Measurements from ENCODE around the gene TAX1BP3. TPM values are rescaled to one million over a fixed set of nuclear protein-coding genes. Genes with fewer than 3 reads are reported as not detected.

The TAX1BP3 gene
- total RNA-seq (2011; cell fraction: chromatin; rRNA removed; ENCODE audit: low replicate concordance) = 6.8 and 15.3 TPM in 2 replicates
- 6.2 and 10.7 TPM in 2 replicates for total RNA-seq (2011; cell fraction: nucleolus; rRNA removed)
- 6.9 and 7.4 TPM in 2 replicates for total RNA-seq (2011; cell fraction: nucleoplasm; rRNA removed)
- 10.9 and 17.5 TPM in 2 replicates for total RNA-seq (2014; rRNA removed)
- total RNA-seq (2014; rRNA removed; fragmentation: Illumina TruSeq; extraction: Trizol) = 4.1 and 4.4 TPM in 2 replicates
- total RNA-seq (2015; rRNA removed; fragmentation: Illumina TruSeq; extraction: Trizol) = 7.9 and 8.2 TPM in 2 replicates
- total RNA-seq (2021) = 14.5 and 15.4 TPM in 2 replicates
- polyA plus RNA-seq (2011; rRNA removed) = 6.2 and 10.7 TPM in 2 replicates
- polyA plus RNA-seq (2011; cell fraction: cytosol; rRNA removed) = 17.1 and 21.8 TPM in 2 replicates
- polyA plus RNA-seq (2011; cell fraction: nucleus; rRNA removed) = 9.7 and 10.7 TPM in 2 replicates
- 13.4 and 18.9 TPM in 2 replicates for polyA plus RNA-seq (2012)
- 5.8 and 13.9 TPM in 2 replicates for polyA plus RNA-seq (2014; fragmentation: Illumina TruSeq; extraction: Trizol)
- 1 to 10 TPM in 1 of 2 experiments, under 1 TPM in 1; 0.99 to 2.5 TPM for polyA plus RNA-seq (2014; fragmentation: Nextera tagmentation; extraction: Ambion mirVana)
- polyA plus RNA-seq (2014; rRNA removed) = 6.4 and 8.5 TPM in 2 replicates
- 4.4 and 4.6 TPM in 2 replicates for polyA minus RNA-seq (2011; rRNA and poly(A)+ RNA removed)
- 12.2 and 13.9 TPM in 2 replicates for polyA minus RNA-seq (2011; cell fraction: cytosol; rRNA and poly(A)+ RNA removed)
- polyA minus RNA-seq (2011; cell fraction: nucleus; rRNA and poly(A)+ RNA removed) = 3.5 and 5.0 TPM in 2 replicates
- Bru-seq, nascent RNA = percentile 44 among the genes with signal in this experiment
- percentile 36 among the genes with signal in this experiment for BruChase-seq, experiment 1, labeled RNA remaining after a 2-hour chase
- percentile 41 among the genes with signal in this experiment for BruChase-seq, experiment 2, labeled RNA remaining after a 6-hour chase
- long read RNA-seq, experiment 1, transcript TAX1BP3-201 (4 exons, 1,377 nt) = major isoform, 5 of 6 reads
- long read RNA-seq, experiment 1, partial matches to known transcripts = 1 of 6 reads
- long read RNA-seq, experiment 1, other reads (novel, unspliced or antisense) = 0 of 6 reads
- long read RNA-seq, experiment 2, transcript TAX1BP3-201 (4 exons, 1,377 nt) = major isoform, 16 of 26 reads
- long read RNA-seq, experiment 2, partial matches to known transcripts = 9 of 26 reads
- long read RNA-seq, experiment 2, other reads (novel, unspliced or antisense) = 1 of 26 reads
- long read RNA-seq, experiment 3, partial matches to known transcripts = 0 of 3 reads
- long read RNA-seq, experiment 3, other reads (novel, unspliced or antisense) = 0 of 3 reads

- H3K9me1 ChIP-seq (ENCODE audit: control insufficient read depth, insufficient read depth, low read length) = peaks cover 6% of the 10 kb centered on the region
- H3K9ac ChIP-seq (ENCODE audit: insufficient read depth in 1 of 2, low read depth in 2 of 2, low read length in 2 of 2) = peak within 1 kb of the TSS; percentile 82 to 99
- in situ Hi-C loops (cut with MboI) (no loop called here), intact Hi-C loops (cut with micrococcal nuclease) (no loop called here)
- peak within 1 kb of the TSS; percentile 79 for H3K27ac ChIP-seq (ENCODE audit: extremely low read depth, low read depth, low read length)
- H2AFZ ChIP-seq (ENCODE audit: low read depth, low read length) = peak within 1 kb of the TSS; percentile 84
- peaks cover 7% of the 10 kb centered on the region; the same call in 2 of the 3 replicates for H3K36me3 ChIP-seq (ENCODE audit: control insufficient read depth, insufficient read depth, low read length)
- peak; percentile 94 for FAIRE-seq
- H3K4me2 ChIP-seq (ENCODE audit: insufficient read depth, low read length) = peak within 1 kb of the TSS; percentile 82
- no peaks in the 10 kb centered on the region; a peak in 1 of 5 replicates for H3K27me3 ChIP-seq (ENCODE audit: control insufficient read depth in 2 of 2, insufficient read depth in 2 of 2, low read length in 2 of 2)
- 0 out of 2 replicates have a peak, but pooled peaks cover 16% of the 10 kb centered on the region for H4K20me1 ChIP-seq (replicated peaks; ENCODE audit: control insufficient read depth, insufficient read depth, low read length)
- peaks cover 6 to 31% of the 10 kb centered on the region in 2 experiments; a peak in 4 of 5 replicates for H3K4me1 ChIP-seq (replicated peaks in 1 of 2; ENCODE audit: control insufficient read depth in 2 of 2, insufficient read depth in 2 of 2, low read length in 2 of 2)
- peak; percentile 96 for ATAC-seq
- no TSS peak for BruUV-seq (replicated peaks)
- peaks cover 20% of the 10 kb centered on the region for H3K79me2 ChIP-seq (ENCODE audit: control insufficient read depth, insufficient read depth, low read length)
- DNase-seq (ENCODE audit: extremely low read depth in 1 of 4, low spot score in 3 of 4) = peak; percentile 95 to 98 (median 97)
- ChIA-PET POLR2A (interaction anchor here (0.6 to 0.8 kb wide), 4 partner anchors 9 to 51 kb away, joined by 3 to 4 read pairs (median 3); no protein-coding TSS in a partner anchor), CTCF (ENCODE audit: low intra/inter-chr PET ratio) (no interaction called here)
- H3K4me3 ChIP-seq = peak within 1 kb of the TSS; percentile 87
- H3K9me3 ChIP-seq (replicated peaks; ENCODE audit: control insufficient read depth, insufficient read depth, low read depth, low read length) = no peaks in the 10 kb centered on the region
- under 1% methylated on average over 40 of the region's 89 CpGs for WGBS (ENCODE audit: insufficient coverage, low coverage, missing lambda C conversion rate)
- peak; percentile 77 for TF ChIP-seq KDM5B (IDR thresholded peaks at IDR 0.05; ENCODE audit: insufficient replicate concordance, low read depth, low read length)
- TF ChIP-seq ZNF197 (CRISPR knock-in tag; IDR thresholded peaks at IDR 0.05; ENCODE audit: low read depth) = no peak
- TF ChIP-seq MAZ (CRISPR knock-in tag; conservative IDR thresholded peaks at IDR 0.05 in 1 of 2, IDR thresholded peaks at IDR 0.05 in 1 of 2) = peak; percentile 71 to 72; a peak in 3 of 4 replicates
- TF ChIP-seq ZNF445 (CRISPR knock-in tag; IDR thresholded peaks at IDR 0.05; ENCODE audit: low read depth) = no peak
- TF ChIP-seq FOSL1 (tag; conservative IDR thresholded peaks at IDR 0.05) = peak; percentile 65
- TF ChIP-seq E2F1 (CRISPR knock-in tag; IDR thresholded peaks at IDR 0.05) = no peak
- no peak for TF ChIP-seq NR2C2 (CRISPR knock-in tag; IDR thresholded peaks at IDR 0.05)
- peak; percentile 8; the same call in 1 of the 2 replicates for TF ChIP-seq NR2C2 (tag; IDR thresholded peaks at IDR 0.05)
- TF ChIP-seq POU5F1 (IDR thresholded peaks at IDR 0.05; ENCODE audit: borderline replicate concordance, low read depth, low read length, partially characterized antibody) = peak; percentile 50
- peak; percentile 93 for TF ChIP-seq POLR2B (IDR thresholded peaks at IDR 0.05; ENCODE audit: low read depth, partially characterized antibody)
- no peak for TF ChIP-seq MAFG (tag; conservative IDR thresholded peaks at IDR 0.05)
- TF ChIP-seq ZBTB5 (IDR thresholded peaks at IDR 0.05) = no peak
Measured at GRCh38 chr17:3668279-3669084, at the start of gene TAX1BP3, which contains the start of gene EMC6. TSS of gene TAX1BP3 (minus strand) at chr17:3668578. CDS start at chr17:3668526, 52 bp downstream. TSS of gene EMC6 (plus strand) at chr17:3668812. CDS start at chr17:3669147, 335 bp downstream.

Data from K562 (cell line).